NCI-H446 treated with DMSO at 0.1 percent for 48 hours (cell line): Measurements from ENCODE around the gene SOCS3.
"Not testable (repeated sequence)": the region's sequence is repeated elsewhere in the genome, so short reads cannot be mapped to it uniquely, and the experiment has no call there.

Experiments used
- DNase-seq: peaks from one replicate; lab custom pipeline; 2025; lab: John Stamatoyannopoulos, UW

The SOCS3 gene

DNA sequence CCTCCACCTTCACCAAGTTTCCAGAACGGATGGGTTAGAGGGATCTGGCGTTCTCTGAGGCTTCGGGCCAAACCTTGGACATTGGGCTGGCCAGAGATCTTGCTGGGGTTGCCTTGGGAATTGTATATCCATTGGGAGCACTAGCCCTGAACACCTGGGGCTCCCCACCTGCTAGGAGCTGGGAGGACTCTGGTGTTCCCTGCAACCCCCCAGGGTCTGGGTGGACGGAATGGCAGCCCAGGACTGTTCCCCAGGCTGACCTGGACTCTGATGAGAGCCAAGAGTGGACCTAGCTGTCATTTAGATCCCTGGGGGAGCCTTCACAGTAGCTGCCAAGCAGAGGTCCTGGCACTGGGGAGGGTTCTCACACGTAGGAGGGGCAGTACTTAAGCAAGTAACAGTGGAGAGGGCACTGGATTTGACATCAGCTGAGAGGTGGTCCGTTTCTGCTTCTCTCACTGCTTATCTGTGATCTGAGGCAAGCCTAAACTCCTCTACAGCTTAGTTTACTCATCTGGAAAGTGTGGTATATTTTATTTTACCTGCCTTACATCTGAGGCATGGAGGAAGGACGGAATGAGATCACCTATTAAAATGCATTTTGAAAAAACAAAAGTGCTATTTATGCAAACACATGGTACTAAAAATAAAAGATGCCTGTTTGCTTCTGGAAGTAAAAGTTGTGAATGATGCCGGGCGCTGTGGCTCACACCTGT lies 11.7 kb downstream of the SOCS3 start:
- no peak for DNase-seq

DNA sequence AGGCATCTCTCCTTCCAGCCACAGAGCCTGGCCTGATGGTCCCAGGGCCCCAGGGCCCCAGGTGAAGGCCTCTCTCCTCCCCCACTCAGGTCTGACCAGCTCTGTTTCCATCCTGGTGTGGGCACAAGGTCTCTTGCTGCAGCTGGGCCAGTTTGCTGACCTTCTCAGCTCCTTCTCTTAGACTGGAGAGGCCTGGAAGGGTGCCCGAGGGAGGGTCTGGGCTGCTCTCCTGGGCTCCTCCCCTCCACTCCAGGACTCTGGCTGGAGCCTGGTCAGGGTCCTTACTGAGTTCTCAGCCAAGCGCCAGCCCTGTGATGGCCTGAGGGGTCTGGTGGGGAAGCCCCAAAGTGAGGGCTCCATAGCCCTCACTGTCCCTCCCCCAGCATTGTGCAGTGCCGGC lies 12.4 kb downstream of the SOCS3 start:
- DNase-seq, result no peak

DNA sequence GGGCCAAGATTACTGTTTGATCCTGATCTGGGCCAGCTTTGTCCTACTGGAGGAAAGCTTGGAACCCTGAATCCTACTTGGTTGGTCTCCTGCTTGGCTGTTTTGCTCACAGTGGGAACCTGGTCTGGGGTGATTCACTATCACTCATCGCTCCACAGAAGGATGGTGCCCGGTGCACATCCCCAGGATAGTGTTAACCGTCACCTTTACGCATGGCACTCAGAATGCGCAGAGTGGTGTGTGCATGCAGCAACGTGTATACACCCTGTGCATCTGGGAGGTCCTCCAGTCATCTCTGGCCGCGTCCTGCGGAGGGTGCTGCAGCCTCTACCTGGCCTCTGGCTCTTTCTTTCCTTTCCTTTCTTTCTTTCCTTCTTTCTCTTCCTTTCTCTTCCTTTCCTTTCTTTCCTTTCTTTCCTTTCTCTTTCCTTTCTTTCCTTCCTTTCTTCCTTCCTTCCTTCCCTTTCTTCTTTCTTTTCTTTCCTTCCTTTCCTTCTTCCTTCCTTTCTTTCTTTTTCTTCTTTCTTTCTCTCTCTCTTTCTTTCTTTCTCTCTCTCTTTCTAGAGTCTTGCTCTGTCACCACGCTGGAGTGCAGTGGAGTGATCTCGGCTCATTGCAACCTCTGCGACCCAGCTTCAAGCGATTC lies 13.1 kb downstream of the SOCS3 start:
- DNase-seq, result no peak

DNA sequence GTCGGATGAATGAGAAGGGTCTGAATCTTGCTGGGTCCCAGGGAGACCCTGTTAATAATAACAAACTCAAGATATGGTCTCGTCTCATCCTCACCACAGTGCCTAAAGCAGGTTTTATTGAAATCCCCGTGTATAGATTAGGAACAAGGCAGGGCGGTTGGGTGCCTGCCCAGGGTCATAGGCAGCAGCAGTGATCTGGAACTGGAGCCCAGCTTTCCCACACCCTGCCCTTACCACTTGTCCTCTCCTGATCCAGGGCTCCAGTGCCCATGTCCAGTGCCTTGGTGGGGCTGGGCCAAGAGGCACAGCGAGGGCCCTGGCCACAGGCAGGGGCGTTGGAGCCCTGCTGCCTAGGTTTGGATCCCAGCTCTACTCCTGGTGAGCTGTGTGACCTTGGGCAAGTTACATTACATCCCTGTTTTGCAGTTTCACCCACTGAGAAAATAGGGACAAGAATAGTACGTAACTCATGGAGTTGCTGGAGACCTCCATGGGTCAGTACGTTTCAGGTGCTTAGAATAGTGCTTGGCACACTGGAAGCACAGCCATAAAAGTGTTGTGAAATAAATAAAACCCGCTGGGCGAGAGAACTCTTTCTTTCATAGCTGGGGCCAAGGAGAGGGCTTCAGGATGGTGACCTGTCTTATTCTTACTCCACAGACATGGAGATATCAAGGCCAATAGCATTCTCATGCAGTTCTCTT lies 13.9 kb downstream of the SOCS3 start:
- DNase-seq, result no peak

DNA sequence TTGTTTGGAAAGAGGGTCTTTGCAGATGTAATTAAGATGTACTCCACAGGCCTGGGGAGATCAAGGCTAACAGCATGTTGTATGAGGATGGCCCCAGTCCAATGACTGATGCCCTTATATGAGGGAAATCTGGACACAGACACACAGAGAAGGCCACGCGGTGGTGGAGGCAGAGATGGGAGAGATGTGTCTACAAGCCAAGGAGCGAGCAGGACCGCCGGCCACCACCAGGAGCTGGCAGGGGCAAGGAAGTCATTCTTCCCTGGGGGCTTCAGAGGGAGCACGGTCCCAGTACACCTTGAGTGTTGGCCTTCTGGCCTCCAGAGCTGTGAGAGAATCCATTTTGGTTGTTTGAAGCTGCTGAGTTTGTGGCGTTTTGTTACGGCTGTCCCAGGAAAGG lies 14.7 kb downstream of the SOCS3 start:
- DNase-seq, result no peak

DNA sequence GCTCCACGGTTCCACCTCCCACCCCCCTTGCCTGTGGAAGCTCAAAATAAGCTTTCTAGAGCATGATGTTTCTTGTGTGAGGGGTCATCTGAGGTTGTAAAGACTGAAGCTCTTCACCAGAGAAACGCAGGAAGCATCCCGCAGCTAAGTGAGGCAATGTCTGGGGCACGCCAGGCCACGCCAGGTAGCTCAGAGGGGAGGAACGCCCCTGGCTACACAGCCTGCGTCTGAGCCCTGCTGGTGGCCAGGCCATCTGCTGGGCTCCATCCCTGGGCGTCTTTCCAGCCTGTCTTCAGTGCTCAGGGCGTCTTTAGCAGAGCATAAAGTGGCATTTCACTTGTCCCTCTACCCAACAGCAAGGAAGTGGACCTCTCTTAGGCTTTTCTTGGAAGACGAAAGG lies 15.2 kb downstream of the SOCS3 start:
- no peak for DNase-seq

DNA sequence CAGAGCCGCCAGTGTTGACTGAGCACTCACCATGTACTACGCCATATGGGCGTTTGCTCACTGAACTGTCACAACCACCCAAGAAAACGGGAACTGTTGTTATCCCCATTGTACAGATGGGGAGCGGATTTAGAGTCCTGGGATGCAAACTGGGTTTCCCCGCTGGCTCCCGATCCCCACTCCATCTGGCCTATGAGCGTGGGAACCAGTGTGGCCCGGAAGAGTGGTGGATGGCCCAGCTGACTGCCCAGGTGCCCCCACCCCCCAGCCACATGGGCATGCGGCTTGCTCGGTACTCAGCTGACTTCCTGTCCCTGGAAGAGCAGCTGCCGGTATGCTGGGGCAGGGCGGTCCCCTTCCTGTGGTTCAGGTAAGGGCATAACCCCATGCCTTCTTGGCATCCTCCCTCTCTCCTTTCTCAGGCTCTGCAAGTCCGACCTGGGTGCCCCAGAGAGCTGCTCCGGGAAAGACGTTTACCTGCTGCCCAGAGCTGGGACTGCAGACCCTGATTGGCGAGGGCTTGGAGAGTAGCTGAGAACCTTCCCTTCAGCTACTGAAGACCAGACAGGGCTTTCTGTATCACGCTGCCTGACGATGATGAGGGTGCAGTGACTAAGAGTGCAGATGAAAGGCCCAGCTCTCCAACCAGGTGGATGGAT lies 16.2 kb downstream of the SOCS3 start:
- no peak for DNase-seq

DNA sequence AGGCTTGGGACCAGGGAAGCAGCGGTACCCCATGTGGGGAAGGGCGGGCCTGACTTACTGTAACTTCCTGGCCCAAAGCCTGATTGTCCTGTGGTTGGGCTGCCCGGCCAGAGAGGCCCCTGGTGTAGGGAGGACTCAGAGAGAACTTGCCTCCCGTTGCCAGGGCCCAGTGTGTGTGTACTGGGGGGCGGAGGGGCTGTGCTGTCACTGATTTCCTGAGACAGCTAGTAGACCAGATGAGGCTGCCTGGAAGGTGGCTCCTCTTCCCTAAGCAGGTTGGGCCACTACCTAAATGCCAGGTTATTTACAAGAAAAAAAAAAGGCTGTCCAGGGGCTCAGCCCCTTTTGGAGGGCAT lies 16.7 kb downstream of the SOCS3 start:
- DNase-seq, result no peak

DNA sequence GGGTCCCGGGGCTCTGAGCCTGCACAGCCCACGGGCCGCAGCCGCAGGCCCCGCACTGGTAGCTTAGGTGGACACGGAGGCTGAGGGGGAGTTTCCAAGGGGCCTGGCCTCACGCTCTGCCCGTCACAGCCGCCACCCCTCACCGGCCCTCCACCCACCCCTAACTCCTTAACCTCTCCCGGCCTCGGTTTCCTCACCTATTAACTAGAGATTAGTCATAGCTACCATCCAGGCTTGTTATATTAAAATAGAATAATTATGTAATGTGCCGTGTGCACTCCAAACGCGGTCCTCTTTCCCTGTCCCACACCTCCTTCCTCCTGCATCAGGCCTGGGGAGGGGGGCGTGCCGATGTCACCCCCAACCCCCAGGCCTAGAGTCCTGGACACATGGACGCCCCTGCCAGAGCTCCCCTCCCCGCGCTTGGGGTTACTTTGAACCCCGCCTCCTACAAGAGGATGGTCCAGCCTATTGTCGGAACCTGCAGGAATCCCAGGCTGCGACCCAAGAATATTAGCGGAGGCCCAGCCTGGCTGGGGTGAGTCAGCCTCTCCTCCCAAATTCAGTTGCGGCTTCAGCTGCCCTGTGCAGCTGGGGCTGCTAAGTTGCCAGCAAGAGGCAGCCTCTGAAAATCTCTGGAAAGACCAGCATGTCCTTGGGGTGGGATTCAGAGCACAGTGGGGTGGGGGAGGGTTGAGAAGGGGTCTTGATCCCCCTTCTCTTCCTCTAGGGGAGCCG lies 17.3 kb downstream of the SOCS3 start:
- DNase-seq, result no peak

DNA sequence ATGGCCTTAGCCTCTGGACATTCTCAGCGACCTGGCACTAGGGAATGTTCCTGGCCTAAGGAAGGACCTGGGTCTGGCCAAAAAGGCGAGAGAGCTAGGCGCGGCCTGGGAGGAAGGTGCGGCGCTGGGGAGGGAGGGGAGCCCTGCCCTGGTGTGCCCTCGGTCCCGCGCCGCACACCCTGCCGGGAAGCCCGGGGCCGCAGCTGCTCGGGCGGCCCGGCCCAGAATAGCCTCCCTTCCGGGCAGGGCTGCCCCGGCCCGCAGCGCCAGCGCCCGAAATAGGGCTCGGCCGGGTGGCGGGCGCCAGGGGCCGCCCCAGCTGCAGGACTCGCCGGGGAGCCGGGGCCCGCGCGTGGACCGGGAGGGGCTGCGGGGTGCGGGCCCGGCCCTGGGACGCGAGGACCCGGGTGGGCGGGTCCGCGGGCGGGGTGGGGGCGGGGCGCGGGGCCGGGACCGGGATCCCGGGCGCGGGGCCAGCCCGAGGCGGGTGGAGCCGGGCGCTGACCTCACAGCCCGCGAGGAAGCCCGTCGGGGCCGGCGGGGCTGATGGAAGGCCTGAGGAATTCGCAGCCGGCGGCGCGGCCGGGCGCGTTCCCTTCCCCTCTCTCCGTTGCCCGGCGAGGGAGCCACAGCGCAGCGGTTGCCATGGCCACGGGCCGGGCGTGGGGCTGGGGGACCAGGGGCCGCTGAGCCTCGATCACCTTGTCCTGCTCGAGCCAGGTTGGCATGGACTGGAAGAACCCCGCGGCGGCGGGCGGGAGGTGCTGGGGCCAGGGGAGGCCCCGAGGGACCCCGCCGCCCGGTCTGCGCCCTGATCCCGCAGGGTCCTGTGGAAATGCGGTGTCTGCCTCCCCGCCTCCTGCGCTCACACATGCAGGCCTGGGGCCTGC lies 18.1 kb downstream of the SOCS3 start:
- DNase-seq, result no peak

DNA sequence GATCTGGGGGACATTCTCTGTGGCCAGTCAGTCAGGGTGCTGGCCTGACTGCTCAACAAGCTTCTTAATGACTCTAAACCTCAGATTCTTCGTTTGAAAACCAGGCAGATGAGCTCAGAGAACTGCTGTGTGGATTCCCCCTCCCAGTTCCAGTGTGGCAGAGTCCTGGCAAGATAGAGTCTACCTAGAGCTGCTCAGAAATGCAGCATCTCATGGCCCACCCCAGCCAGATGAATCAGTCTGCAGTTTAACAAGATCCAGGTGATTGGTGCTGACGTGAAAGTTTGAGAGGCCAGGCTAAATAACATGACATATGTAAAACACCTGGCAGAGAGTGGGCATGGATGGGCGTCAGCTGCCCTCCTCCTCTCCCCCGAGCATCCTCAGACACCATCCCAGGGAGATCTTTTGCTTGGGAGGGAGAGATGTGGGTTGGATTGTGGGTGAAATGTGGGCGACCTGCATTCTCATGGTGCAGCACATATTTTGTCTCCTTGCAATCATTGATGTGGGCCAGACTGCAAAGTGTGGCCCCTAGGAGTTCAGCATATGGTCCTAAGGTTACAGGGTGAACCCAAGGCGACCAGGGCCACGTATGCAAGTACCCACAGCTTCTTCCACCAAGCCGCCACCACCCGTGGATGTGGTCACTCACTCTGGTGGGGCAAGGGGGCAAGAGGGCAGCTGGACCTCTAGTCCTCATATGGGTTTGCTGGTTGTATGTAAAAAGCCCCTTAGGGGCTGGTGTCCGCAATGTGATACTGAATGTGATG lies 19.5 kb downstream of the SOCS3 start:
- DNase-seq, result no peak

DNA sequence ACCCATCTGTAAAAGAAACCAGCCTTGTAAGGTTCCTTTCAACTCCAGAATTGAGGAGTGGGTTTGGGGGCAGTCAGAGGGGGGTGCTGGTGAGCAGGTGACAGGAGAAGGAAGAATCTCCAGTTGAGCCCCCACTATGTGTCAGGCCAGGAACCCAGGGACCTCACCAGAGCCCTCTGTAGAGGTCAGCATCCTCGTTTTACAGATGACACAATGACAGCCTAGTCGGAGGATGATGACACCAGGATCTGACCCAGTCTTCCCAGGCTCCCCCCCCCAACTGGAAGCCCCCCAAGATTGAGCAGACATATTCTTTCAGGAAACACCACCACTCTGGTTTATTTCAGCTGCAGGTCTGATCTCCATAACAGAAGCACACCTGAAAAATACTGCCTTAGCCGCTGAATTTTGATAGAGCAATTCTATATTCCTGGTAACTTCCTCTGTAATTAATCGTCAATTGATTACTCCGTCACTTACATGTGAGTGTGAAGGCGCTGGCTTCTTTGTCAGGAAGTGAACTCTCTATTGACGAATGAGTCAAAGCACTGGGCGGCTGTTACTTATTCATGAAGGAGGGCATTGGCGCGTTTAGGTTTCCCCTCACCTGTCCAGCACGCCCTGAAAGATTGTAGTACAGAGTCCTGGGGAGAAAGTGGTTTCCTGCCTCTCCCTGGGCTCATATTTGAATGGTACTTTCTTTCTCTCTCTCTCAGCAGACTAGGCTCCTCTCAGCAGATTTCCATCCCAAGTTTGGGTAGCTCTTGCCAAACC lies 21.2 kb downstream of the SOCS3 start:
- DNase-seq, result no peak

DNA sequence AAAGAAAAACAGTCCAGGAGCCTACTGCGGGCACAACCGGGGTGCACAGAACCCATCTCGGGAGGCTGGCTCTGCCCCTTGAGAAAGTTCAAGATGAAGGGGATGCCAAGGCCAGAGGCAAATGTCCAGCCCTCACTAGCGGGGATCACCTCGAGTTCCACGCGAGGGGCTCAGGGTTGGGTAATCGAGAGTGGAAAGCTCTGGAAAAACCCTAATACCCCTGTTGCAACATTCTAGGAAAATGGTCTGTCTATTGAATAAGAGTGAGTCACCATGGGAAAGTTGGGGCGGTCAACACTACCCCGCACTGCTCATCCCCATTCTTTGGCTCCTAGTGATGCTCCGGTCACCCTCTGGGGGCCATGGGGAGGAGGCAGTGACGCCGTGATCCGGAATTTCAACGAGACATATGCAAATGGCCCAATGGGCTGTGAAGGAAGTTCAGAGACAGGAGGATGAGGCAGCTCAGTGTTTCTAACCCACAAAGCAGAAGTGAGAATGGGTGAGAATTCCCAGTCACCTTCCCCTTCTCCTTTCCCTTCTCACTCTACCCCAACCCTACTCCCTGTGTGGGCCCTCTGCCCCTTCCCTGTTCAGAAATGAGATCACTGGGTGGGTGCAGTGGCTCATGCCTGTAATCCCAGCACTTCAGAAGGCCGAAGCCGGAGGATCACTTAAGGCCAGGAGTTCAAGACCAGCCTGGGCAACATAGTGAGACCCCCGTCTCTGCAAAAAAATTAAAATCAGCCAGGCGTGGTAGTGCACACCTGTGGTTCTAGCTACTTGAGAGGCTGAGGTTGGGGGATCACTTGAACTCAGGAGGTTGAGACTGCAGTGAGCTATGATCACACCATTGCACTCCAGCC lies 22.4 kb downstream of the SOCS3 start:
- no peak for DNase-seq

DNA sequence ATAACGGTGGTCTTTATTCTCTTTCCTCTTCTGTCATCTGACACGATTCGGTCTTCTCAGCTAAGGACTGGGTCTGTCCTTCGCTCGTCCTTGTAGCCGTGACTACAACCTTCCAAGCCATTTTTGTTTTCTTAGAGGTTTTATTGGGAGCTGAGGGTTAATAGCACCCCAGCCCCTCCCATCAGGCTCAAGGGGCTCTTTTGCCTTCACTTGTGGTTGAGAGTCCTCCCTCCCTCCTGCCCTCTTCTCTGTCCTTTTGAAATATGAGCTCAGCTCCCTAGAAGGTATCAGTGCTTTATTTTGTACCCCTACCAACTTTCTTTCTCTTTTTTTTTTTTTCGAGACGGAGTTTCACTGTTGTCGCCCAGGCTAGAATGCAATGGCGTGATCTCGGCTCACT lies 24.7 kb downstream of the SOCS3 start:
- no peak for DNase-seq

DNA sequence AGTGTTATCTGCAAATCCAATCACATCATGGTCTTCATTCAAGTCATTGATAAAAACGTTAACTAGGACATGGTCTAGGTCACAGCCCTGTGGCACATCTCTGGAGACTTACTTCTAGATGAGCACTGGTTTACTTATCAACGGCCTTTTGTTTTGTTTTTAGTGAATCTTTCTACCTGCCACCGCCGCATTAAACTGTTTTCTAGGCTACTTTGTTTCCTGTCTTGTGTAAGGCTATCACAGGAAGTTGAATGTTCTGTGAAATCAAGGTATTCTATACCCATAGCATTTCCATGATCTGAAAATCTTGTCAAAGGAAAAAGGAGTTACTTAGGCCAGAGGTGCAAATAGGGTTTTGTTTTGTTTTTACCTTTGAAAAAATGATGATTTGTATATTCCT lies 26.9 kb downstream of the SOCS3 start:
- DNase-seq, result no peak

DNA sequence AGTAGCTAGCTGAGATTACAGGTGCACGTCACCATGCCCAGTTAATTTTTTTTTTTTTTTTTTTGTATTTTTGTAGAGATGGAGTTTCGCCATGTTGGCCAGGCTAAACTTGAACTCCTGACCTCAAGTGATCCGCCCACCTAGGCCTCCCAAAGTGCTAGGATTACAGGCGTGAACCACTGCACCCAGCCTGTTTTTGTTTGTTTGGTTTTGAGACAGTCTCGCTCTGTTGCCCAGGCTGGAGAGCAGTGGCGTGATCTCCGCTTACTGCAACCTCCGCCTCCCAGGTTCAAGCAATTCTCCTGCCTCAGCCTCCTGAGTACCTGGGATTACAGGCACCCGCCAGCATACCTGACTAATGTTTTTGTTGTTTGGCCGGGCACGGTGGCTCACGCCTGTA lies 28.5 kb downstream of the SOCS3 start:
- not testable (repeated sequence) for DNase-seq

DNA sequence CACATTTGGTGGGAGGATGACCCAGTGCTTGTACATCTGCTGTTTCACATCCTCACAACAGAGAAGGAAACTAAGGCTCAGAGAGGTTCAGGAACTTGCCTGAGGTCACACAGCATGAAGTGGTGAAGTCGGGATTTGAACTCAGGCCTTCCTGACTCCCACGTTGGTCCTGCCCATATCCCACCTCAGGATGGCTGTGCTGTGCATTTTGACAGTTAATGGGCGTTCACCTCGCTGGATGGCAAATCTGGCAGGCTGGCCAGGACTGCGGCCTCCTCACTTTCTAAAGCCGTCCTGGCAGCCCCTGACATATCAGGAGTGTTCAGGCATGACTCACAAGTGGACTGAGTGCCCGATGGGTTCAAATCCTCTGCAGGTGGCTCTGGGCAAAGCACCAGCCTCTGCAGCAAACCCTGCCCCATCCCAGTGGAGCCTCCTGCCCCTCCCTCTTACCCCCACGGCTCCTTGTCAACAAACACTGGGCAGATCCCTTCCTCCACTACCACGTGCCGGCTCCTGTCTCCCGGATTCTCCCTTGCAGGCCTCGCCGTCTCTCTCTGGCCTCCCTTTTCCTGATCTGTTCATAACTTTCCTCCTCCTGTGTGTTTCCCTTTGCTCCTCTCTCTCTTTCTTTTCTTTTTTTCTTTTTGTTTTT lies 29.2 kb downstream of the SOCS3 start:
- no peak for DNase-seq
